Measurements from ENCODE around the gene PPIH.

Gene PPIH

GRCh38 chr1:42682739-42683531 is 24.7 kb downstream of the PPIH start:
- no peak for TF ChIP-seq NFIC (IDR thresholded peaks at IDR 0.05)
- TF ChIP-seq CREB1 (IDR thresholded peaks at IDR 0.05; ENCODE audit: low read depth), result no peak
- TF ChIP-seq, protein P1, sequence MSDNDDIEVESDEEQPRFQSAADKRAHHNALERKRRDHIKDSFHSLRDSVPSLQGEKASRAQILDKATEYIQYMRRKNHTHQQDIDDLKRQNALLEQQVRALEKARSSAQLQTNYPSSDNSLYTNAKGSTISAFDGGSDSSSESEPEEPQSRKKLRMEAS (IDR thresholded peaks at IDR 0.05), result peak; percentile 91
- no peak for TF ChIP-seq CEBPB (IDR thresholded peaks at IDR 0.05)
- TF ChIP-seq EP300 (IDR thresholded peaks at IDR 0.05; ENCODE audit: borderline replicate concordance), result no peak
- TF ChIP-seq EGR1 (IDR thresholded peaks at IDR 0.05), result peak; percentile 96
- TF ChIP-seq TAF1 (IDR thresholded peaks at IDR 0.05; ENCODE audit: low read depth), result no peak
- TF ChIP-seq TCF12 (IDR thresholded peaks at IDR 0.05; ENCODE audit: low read depth), result 0 out of 2 replicates have a peak, but pooled peaks have one; percentile 14
- 0 out of 2 replicates have a peak, but pooled peaks have one; percentile 12 for TF ChIP-seq YY1 (IDR thresholded peaks at IDR 0.05; ENCODE audit: low read depth)
- TF ChIP-seq TEAD4 (IDR thresholded peaks at IDR 0.05), result 0 out of 2 replicates have a peak, but pooled peaks have one; percentile 6
- peak; percentile 28; the same call in 1 of the 2 replicates for TF ChIP-seq ZBTB7A (IDR thresholded peaks at IDR 0.05; ENCODE audit: low read depth)
- peak; percentile 86 for TF ChIP-seq USF1 (IDR thresholded peaks at IDR 0.05)

GRCh38 chr1:42684139-42684538 is 25.9 kb downstream of the PPIH start:
- TF ChIP-seq TAF1 (IDR thresholded peaks at IDR 0.05; ENCODE audit: low read depth) (no peak), YY1 (IDR thresholded peaks at IDR 0.05; ENCODE audit: low read depth) (0 out of 2 replicates have a peak, but pooled peaks have one; percentile 46)

DNA sequence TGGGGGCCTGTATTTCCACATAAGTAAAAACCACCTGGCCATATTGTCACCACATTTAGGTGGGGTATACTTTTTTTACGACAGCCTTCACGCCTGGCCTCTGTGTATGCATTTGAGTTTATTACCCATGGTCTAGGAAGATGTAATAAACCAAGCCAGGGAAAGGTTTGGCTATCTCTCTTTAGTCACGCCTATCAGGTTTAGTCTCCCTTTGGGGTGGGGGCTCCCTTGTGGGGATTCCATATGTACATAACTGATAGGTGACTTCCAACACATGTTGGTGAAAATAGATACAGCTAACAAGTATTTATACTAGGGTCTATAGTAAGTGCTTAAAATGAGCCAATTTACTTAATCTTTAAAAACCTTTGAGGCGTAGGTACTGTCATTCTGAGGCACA is 28.2 kb downstream of the PPIH start:
- TF ChIP-seq EP300 (IDR thresholded peaks at IDR 0.05; ENCODE audit: borderline replicate concordance) (no peak), EGR1 (IDR thresholded peaks at IDR 0.05) (no peak), TEAD4 (IDR thresholded peaks at IDR 0.05) (no peak), USF1 (IDR thresholded peaks at IDR 0.05) (no peak), ZBTB7A (IDR thresholded peaks at IDR 0.05; ENCODE audit: low read depth) (no peak), CEBPB (IDR thresholded peaks at IDR 0.05) (no peak), YY1 (IDR thresholded peaks at IDR 0.05; ENCODE audit: low read depth) (no peak), TAF1 (IDR thresholded peaks at IDR 0.05; ENCODE audit: low read depth) (no peak), TCF12 (IDR thresholded peaks at IDR 0.05; ENCODE audit: low read depth) (no peak), FOXM1 (IDR thresholded peaks at IDR 0.05; ENCODE audit: borderline replicate concordance, low read depth) (no peak), CREB1 (IDR thresholded peaks at IDR 0.05; ENCODE audit: low read depth) (no peak), RAD21 (IDR thresholded peaks at IDR 0.05; ENCODE audit: low read depth) (no peak), NFIC (IDR thresholded peaks at IDR 0.05) (no peak)
- TF ChIP-seq, protein P1 (IDR thresholded peaks at IDR 0.05), result no peak
- TF ChIP-seq, protein P2, sequence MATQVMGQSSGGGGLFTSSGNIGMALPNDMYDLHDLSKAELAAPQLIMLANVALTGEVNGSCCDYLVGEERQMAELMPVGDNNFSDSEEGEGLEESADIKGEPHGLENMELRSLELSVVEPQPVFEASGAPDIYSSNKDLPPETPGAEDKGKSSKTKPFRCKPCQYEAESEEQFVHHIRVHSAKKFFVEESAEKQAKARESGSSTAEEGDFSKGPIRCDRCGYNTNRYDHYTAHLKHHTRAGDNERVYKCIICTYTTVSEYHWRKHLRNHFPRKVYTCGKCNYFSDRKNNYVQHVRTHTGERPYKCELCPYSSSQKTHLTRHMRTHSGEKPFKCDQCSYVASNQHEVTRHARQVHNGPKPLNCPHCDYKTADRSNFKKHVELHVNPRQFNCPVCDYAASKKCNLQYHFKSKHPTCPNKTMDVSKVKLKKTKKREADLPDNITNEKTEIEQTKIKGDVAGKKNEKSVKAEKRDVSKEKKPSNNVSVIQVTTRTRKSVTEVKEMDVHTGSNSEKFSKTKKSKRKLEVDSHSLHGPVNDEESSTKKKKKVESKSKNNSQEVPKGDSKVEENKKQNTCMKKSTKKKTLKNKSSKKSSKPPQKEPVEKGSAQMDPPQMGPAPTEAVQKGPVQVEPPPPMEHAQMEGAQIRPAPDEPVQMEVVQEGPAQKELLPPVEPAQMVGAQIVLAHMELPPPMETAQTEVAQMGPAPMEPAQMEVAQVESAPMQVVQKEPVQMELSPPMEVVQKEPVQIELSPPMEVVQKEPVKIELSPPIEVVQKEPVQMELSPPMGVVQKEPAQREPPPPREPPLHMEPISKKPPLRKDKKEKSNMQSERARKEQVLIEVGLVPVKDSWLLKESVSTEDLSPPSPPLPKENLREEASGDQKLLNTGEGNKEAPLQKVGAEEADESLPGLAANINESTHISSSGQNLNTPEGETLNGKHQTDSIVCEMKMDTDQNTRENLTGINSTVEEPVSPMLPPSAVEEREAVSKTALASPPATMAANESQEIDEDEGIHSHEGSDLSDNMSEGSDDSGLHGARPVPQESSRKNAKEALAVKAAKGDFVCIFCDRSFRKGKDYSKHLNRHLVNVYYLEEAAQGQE (IDR thresholded peaks at IDR 0.05; ENCODE audit: low read depth), result no peak

GRCh38 chr1:42689912-42690311 is 31.7 kb downstream of the PPIH start:
- TF ChIP-seq YY1 (IDR thresholded peaks at IDR 0.05; ENCODE audit: low read depth) (no peak), TEAD4 (IDR thresholded peaks at IDR 0.05) (no peak), ZBTB7A (IDR thresholded peaks at IDR 0.05; ENCODE audit: low read depth) (no peak), CREB1 (IDR thresholded peaks at IDR 0.05; ENCODE audit: low read depth) (no peak), RAD21 (IDR thresholded peaks at IDR 0.05; ENCODE audit: low read depth) (no peak), EP300 (IDR thresholded peaks at IDR 0.05; ENCODE audit: borderline replicate concordance) (no peak), NFIC (IDR thresholded peaks at IDR 0.05) (no peak)
- TF ChIP-seq, protein P1 (IDR thresholded peaks at IDR 0.05), result no peak

DNA sequence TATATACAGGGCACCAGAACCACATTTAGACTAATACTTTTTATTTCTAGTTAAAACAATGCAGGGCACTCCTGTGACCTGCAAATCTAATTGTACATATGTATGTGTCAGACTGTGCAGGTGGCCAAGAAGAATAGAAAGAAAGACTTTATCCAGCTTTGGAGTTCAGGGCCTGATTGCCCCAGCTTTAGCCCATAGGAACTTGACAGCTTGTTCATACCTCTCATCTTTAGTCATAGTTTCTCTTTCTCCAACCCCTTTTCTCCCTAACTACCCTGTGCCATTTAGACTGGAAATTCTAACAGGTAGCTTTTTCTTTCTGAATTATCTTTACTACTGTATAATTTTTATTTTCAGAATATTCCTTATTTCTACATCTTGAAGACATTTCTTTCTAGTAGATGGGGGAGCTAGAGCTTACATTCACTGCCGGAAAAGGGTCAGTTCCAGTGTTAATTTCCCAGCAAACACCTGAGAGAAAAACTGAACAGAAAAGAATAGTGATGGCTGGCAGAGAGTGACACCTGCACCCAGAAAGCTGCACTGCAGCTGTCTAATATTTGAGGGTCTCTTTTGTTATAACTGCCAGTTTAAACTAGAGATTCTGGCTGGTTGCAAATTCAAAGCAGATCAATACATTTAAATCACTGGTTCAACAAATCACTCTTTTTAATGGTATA is 32.4 kb downstream of the PPIH start:
- TF ChIP-seq TEAD4 (IDR thresholded peaks at IDR 0.05), result no peak
- TF ChIP-seq ZBTB7A (IDR thresholded peaks at IDR 0.05; ENCODE audit: low read depth), result no peak
- TF ChIP-seq, protein P2 (IDR thresholded peaks at IDR 0.05; ENCODE audit: low read depth), result no peak
- TF ChIP-seq CREB1 (IDR thresholded peaks at IDR 0.05; ENCODE audit: low read depth), result no peak
- TF ChIP-seq, protein P1 (IDR thresholded peaks at IDR 0.05), result no peak
- no peak for TF ChIP-seq USF1 (IDR thresholded peaks at IDR 0.05)
- TF ChIP-seq CEBPB (IDR thresholded peaks at IDR 0.05), result no peak
- no peak for TF ChIP-seq FOXM1 (IDR thresholded peaks at IDR 0.05; ENCODE audit: borderline replicate concordance, low read depth)
- no peak for TF ChIP-seq EP300 (IDR thresholded peaks at IDR 0.05; ENCODE audit: borderline replicate concordance)

Measured in Ishikawa (cell line).